PC-9 (cell line): ENCODE data around the gene ADSS1.

ENCODE experiments used
- EZH2 ChIP-seq: fragments of 200-600 bp; sonication (generic); IDR thresholded peaks from 2 replicates; pipeline ENCODE4 v1.8.0; 2017; ENCODE audit warnings: antibody characterized with exemption, low read depth
- TF ChIP-seq, protein P1 (sequence below): fragments of 200-600 bp; sonication (generic); conservative IDR thresholded peaks from 2 replicates; pipeline ENCODE4 v1.6.1; 2017; ENCODE audit warnings: mixed run types, antibody characterized with exemption, mild to moderate bottlenecking, moderate library complexity

DNA sequence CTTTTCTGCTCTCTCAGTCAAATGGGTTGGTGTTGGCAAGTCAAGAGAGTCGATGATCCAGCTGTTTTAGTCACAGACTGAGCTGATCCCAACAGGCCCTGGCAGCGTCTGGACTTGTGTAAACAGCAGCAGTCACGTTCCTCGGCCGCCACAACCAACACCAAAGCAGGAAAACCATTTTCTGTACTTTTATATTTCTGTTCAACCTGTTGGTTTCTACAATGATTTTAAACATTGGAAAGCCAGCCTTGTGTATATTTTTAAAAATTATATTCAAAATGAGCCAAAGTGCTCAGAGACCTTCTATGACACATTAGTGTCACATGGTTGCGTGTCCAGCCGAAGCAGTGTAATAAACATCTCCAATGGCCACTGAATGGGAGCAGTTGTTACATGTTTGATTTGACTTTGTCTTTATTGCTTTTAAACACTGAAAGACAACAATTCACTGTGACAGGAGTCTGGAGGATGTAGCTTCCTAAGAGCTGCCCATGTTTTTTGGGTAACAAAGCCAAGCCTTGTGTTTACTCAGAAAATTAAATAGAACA lies 23.0 kb downstream of the ADSS1 start:
- TF ChIP-seq, protein P1, sequence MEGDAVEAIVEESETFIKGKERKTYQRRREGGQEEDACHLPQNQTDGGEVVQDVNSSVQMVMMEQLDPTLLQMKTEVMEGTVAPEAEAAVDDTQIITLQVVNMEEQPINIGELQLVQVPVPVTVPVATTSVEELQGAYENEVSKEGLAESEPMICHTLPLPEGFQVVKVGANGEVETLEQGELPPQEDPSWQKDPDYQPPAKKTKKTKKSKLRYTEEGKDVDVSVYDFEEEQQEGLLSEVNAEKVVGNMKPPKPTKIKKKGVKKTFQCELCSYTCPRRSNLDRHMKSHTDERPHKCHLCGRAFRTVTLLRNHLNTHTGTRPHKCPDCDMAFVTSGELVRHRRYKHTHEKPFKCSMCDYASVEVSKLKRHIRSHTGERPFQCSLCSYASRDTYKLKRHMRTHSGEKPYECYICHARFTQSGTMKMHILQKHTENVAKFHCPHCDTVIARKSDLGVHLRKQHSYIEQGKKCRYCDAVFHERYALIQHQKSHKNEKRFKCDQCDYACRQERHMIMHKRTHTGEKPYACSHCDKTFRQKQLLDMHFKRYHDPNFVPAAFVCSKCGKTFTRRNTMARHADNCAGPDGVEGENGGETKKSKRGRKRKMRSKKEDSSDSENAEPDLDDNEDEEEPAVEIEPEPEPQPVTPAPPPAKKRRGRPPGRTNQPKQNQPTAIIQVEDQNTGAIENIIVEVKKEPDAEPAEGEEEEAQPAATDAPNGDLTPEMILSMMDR, result no peak
- TF ChIP-seq EZH2, result no peak
